HepG2 (cell line): ENCODE results near the gene RASSF10. TPM values are rescaled to one million over a fixed set of nuclear protein-coding genes. Genes with fewer than 3 reads are reported as not detected.

Experiments
- ELF3 ChIP-seq: IDR thresholded peaks from 2 replicates; pipeline ENCODE4 v1.6.1; 2016; ENCODE audit warnings: missing genetic modification reagents, missing compliant biosample characterization
- KDM5B ChIP-seq: sonication (generic); formaldehyde crosslinking; IDR thresholded peaks from 2 replicates; pipeline ENCODE4 v1.4.0; 2020; ENCODE audit warnings: missing genetic modification reagents, mild to moderate bottlenecking, borderline replicate concordance
- MEF2D ChIP-seq: sonication (generic); formaldehyde crosslinking; IDR thresholded peaks from 2 replicates; pipeline ENCODE4 v1.5.1; 2020; ENCODE audit warnings: mild to moderate bottlenecking, missing genetic modification reagents
- MIER3 ChIP-seq: IDR thresholded peaks from 2 replicates; pipeline ENCODE4 v1.6.1; 2016; ENCODE audit warnings: missing compliant biosample characterization, borderline replicate concordance
- REPIN1 ChIP-seq: sonication (generic); formaldehyde crosslinking; IDR thresholded peaks from 2 replicates; pipeline ENCODE4 v1.8.0; 2022; ENCODE audit warnings: missing genetic modification reagents, low read depth, mild to moderate bottlenecking, borderline replicate concordance
- RNF2 ChIP-seq: fragments of 450-650 bp; conservative IDR thresholded peaks from 2 replicates; pipeline ENCODE4 v1.6.1; 2016; ENCODE audit warnings: low read depth
- SP140L ChIP-seq: sonication (generic); formaldehyde crosslinking; IDR thresholded peaks from 2 replicates; pipeline ENCODE4 v1.4.0; 2020; ENCODE audit warnings: missing genetic modification reagents, borderline replicate concordance
- ZNF430 ChIP-seq: sonication (generic); formaldehyde crosslinking; IDR thresholded peaks from 2 replicates; pipeline ENCODE4 v1.9.0; 2021; ENCODE audit warnings: mild to moderate bottlenecking, missing genetic modification reagents
- ZNF709 ChIP-seq: sonication (generic); formaldehyde crosslinking; IDR thresholded peaks from 2 replicates; pipeline ENCODE4 v1.5.0; 2020; ENCODE audit warnings: mild to moderate bottlenecking, missing genetic modification reagents
- ZXDC ChIP-seq: sonication (generic); formaldehyde crosslinking; IDR thresholded peaks from 2 replicates; pipeline ENCODE4 v1.5.0; 2020; ENCODE audit warnings: mild to moderate bottlenecking, missing genetic modification reagents
- polyA plus RNA-seq, 8 experiments: library from polyadenylated mRNA; depleted of rRNA in 3 of 8; stranded (reverse) in 7 of 8; unstranded in 1 of 8; fragments of >200 nt; fragmentation: Illumina TruSeq in 4 of 8; extraction: Trizol in 4 of 8; gene quantifications; 2 replicates each; pipeline versions ENCODE4 v1.2.1 to v1.2.3, GENCODE V29; 2011 to 2016; ENCODE audit warnings: low read depth in 4 of 8, missing spikeins in 1 of 8, mixed read lengths in 1 of 8; ENCODE audit not compliant: insufficient read depth in 1 of 8
- total RNA-seq, 5 experiments: library from RNA; depleted of rRNA; stranded (reverse); fragments of >200 nt; fragmentation: Illumina TruSeq; extraction: Trizol; gene quantifications; 2 replicates each; pipeline ENCODE4 v1.2.3, GENCODE V29; 2016; ENCODE audit warnings: low read depth in 1 of 5
- TF ChIP-seq, protein P1 (sequence below): sonication (generic); formaldehyde crosslinking; IDR thresholded peaks from 2 replicates; pipeline ENCODE4 v1.9.0; 2021; ENCODE audit warnings: missing genetic modification reagents, mild to moderate bottlenecking, borderline replicate concordance
- TF ChIP-seq, protein P2 (sequence below): IDR thresholded peaks from 2 replicates; pipeline ENCODE4 v1.6.1; 2016; ENCODE audit warnings: missing genetic modification reagents, missing compliant biosample characterization

Gene RASSF10
- total and polyA plus RNA-seq, 2 of the 13 experiments (the other 11 are each of a cell fraction or from before 2014, with no cell fraction given), result not detected

GRCh38 chr11:13003736-13004493 lies 5.2 kb upstream of the RASSF10 start (continued):
- TF ChIP-seq MIER3 (CRISPR knock-in tag) (no peak), ZXDC (no peak), ZNF709 (CRISPR knock-in tag) (no peak), ELF3 (CRISPR knock-in tag) (no peak), SP140L (CRISPR knock-in tag) (no peak), RNF2 (no peak), MEF2D (CRISPR knock-in tag) (no peak), REPIN1 (CRISPR knock-in tag) (no peak), KDM5B (CRISPR knock-in tag) (no peak), ZNF430 (no peak)
- TF ChIP-seq, protein P1, sequence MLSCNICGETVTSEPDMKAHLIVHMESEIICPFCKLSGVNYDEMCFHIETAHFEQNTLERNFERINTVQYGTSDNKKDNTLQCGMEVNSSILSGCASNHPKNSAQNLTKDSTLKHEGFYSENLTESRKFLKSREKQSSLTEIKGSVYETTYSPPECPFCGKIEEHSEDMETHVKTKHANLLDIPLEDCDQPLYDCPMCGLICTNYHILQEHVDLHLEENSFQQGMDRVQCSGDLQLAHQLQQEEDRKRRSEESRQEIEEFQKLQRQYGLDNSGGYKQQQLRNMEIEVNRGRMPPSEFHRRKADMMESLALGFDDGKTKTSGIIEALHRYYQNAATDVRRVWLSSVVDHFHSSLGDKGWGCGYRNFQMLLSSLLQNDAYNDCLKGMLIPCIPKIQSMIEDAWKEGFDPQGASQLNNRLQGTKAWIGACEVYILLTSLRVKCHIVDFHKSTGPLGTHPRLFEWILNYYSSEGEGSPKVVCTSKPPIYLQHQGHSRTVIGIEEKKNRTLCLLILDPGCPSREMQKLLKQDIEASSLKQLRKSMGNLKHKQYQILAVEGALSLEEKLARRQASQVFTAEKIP (CRISPR knock-in tag), result no peak
- TF ChIP-seq, protein P2, sequence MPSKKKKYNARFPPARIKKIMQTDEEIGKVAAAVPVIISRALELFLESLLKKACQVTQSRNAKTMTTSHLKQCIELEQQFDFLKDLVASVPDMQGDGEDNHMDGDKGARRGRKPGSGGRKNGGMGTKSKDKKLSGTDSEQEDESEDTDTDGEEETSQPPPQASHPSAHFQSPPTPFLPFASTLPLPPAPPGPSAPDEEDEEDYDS, result no peak
